SU-DHL-6 (cell line): Measurements from ENCODE around the gene AATF.

Experiments
- H2AFZ ChIP-seq: fragments of 200-600 bp; sonication (generic); 2 replicates; pipeline ENCODE4 v1.6.1; 2014; ENCODE audit warnings: low read depth, mild to moderate bottlenecking, moderate library complexity, mixed read lengths, antibody characterized with exemption, low read length; ENCODE audit not compliant: severe bottlenecking
- H3F3A ChIP-seq: fragments of 200-600 bp; shearing (Covaris generic); 2 replicates; pipeline ENCODE4 v1.6.0; 2016; ENCODE audit warnings: antibody characterized with exemption, mild to moderate bottlenecking; ENCODE audit not compliant: insufficient read depth
- H3K27ac ChIP-seq: fragments of 200-600 bp; sonication (generic); 2 replicates; pipeline ENCODE4 v1.5.1; 2016; ENCODE audit warnings: low read depth, mild to moderate bottlenecking, low read length, moderate library complexity, mixed read lengths
- H3K27me3 ChIP-seq: fragments of 200-600 bp; sonication (generic), shearing (Covaris generic); 2 replicates; pipeline ENCODE4 v1.6.0; 2014; ENCODE audit warnings: mild to moderate bottlenecking, low read length
- H3K36me3 ChIP-seq: fragments of 200-600 bp; sonication (generic); 2 replicates; pipeline ENCODE4 v1.6.1; 2014; ENCODE audit warnings: mild to moderate bottlenecking, low read length, mixed read lengths
- H3K4me2 ChIP-seq: fragments of 300-600, 200-600 bp; shearing (Covaris generic), sonication (generic); 2 replicates; pipeline ENCODE4 v1.6.0; 2014; ENCODE audit warnings: low read length, low read depth, mild to moderate bottlenecking; ENCODE audit not compliant: poor library complexity, severe bottlenecking
- H3K4me3 ChIP-seq: fragments of 200-600 bp; sonication (generic); 2 replicates; pipeline ENCODE4 v1.5.1; 2014; ENCODE audit warnings: antibody characterized with exemption, low read length, mild to moderate bottlenecking, mixed read lengths; ENCODE audit not compliant: insufficient read depth, poor library complexity, severe bottlenecking
- H3K79me2 ChIP-seq: fragments of 200-600 bp; sonication (generic); 2 replicates; pipeline ENCODE4 v1.6.1; 2014; ENCODE audit warnings: mild to moderate bottlenecking, low read length, moderate library complexity; ENCODE audit not compliant: insufficient read depth
- H3K9ac ChIP-seq: fragments of 200-600 bp; sonication (generic); 2 replicates; pipeline ENCODE4 v1.7.0; 2014; ENCODE audit warnings: mild to moderate bottlenecking, low read length
- H3K9me2 ChIP-seq: fragments of 200-600 bp; sonication (generic); replicated peaks from 2 replicates; pipeline ENCODE4 v1.6.1; 2014; ENCODE audit warnings: low read length; ENCODE audit not compliant: insufficient read depth
- H3K9me3 ChIP-seq: fragments of 200-600 bp; sonication (generic); 2 replicates; pipeline ENCODE4 v1.6.1; 2014; ENCODE audit warnings: low read length, mixed read lengths; ENCODE audit not compliant: insufficient read depth
- H4K20me1 ChIP-seq: fragments of 200-600 bp; sonication (generic); 2 replicates; pipeline ENCODE4 v1.6.1; 2014; ENCODE audit warnings: low read depth, mild to moderate bottlenecking, antibody characterized with exemption, low read length, moderate library complexity, mixed read lengths
- EZH2phosphoT487 ChIP-seq: fragments of 200-600 bp; sonication (generic), shearing (Covaris generic); conservative IDR thresholded peaks from 2 replicates; pipeline ENCODE4 v1.6.1; 2018; ENCODE audit warnings: mild to moderate bottlenecking, antibody characterized with exemption, low read length, moderate library complexity, mixed read lengths
- TF ChIP-seq, protein P1 (sequence below): fragments of 200-600 bp; sonication (generic); IDR thresholded peaks from one replicate; pipeline ENCODE4 v1.5.1; 2017; ENCODE audit warnings: antibody characterized with exemption, mild to moderate bottlenecking, low read length, moderate library complexity; ENCODE audit not compliant: insufficient read depth, poor library complexity, severe bottlenecking

The AATF gene

DNA sequence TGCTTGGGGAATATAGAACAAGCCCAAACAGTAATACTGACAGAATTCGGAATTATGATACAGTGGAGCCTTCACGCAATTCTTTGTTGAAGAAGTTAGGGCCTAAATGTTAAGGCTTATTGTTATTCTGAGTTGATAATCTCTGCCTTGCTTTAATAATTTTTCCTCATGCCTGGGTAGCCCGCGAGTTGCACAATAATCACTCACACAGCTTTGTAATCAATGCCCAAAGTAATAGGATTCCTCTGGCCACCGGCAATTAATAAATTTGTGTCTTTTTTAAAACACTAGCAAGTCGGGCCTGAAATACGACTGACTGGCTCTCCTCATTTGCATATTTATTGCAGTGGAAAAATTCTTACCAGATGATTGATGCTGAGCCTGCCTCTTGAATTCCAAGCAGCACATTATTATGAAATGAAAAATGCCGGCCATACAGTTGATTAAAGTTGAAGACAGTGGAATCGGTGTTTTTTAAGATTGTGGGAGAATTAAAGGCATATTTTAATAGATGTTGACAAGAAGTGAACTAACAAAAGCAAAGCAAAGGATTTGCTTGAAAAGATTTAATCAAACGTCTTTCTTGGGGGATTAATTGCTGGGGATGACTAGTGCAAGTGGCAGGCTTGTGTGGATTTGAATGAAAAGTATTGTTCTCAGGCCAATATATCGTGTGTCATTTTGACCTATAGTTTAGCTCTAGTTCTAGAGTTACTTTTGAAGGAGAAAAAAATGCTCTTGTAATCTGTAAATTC, 30.2 kb downstream of the AATF start:
- H3K79me2 ChIP-seq: peaks cover 90% of the 10 kb centered on the region
- peaks cover 17% of the 10 kb centered on the region; the same call in 1 of the 2 replicates for H3K36me3 ChIP-seq
- peaks cover 22% of the 10 kb centered on the region for H4K20me1 ChIP-seq
- H3K9me2 ChIP-seq: no peaks in the 10 kb centered on the region
- H3K4me3 ChIP-seq: no peak overlapping the region
- no peak overlapping the region for H3K27ac ChIP-seq
- H2AFZ ChIP-seq: no peak overlapping the region
- H3K27me3 ChIP-seq: no peaks in the 10 kb centered on the region
- TF ChIP-seq EZH2phosphoT487: no peak
- TF ChIP-seq, protein P1, sequence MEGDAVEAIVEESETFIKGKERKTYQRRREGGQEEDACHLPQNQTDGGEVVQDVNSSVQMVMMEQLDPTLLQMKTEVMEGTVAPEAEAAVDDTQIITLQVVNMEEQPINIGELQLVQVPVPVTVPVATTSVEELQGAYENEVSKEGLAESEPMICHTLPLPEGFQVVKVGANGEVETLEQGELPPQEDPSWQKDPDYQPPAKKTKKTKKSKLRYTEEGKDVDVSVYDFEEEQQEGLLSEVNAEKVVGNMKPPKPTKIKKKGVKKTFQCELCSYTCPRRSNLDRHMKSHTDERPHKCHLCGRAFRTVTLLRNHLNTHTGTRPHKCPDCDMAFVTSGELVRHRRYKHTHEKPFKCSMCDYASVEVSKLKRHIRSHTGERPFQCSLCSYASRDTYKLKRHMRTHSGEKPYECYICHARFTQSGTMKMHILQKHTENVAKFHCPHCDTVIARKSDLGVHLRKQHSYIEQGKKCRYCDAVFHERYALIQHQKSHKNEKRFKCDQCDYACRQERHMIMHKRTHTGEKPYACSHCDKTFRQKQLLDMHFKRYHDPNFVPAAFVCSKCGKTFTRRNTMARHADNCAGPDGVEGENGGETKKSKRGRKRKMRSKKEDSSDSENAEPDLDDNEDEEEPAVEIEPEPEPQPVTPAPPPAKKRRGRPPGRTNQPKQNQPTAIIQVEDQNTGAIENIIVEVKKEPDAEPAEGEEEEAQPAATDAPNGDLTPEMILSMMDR: no peak
- no peak overlapping the region for H3K4me2 ChIP-seq
- no peak overlapping the region for H3K9ac ChIP-seq
- no peaks in the 10 kb centered on the region for H3K9me3 ChIP-seq
- 0 out of 2 replicates have a peak, but pooled peaks cover 6% of the 10 kb centered on the region for H3F3A ChIP-seq

DNA sequence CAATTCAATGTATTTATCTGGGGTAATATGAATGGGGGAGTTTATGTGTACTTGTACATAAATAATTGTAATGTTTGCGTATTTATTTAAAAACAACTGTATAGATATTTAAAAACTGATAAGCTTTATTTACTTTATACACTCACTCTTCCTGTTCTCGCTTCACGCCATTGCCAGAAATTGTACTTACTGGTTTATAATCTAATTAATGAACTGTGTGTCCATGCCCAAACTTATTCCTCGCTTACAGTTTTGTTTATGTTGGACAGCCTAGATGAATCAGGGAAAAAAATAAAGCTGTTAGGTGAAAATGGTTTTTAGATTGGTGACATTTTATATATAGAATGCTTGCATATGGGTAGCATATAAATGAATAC, 30.8 kb downstream of the AATF start:
- H3K4me2 ChIP-seq: no peak overlapping the region
- H3K9ac ChIP-seq: no peak overlapping the region
- H3K79me2 ChIP-seq: peaks cover 86% of the 10 kb centered on the region
- H3F3A ChIP-seq: 0 out of 2 replicates have a peak, but pooled peaks cover 6% of the 10 kb centered on the region
- H3K9me2 ChIP-seq: no peaks in the 10 kb centered on the region
- H3K36me3 ChIP-seq: peaks cover 16% of the 10 kb centered on the region; the same call in 1 of the 2 replicates
- H3K9me3 ChIP-seq: no peaks in the 10 kb centered on the region
- no peaks in the 10 kb centered on the region for H3K27me3 ChIP-seq
- TF ChIP-seq, protein P1: no peak
- no peak for TF ChIP-seq EZH2phosphoT487
- H3K27ac ChIP-seq: no peak overlapping the region
- no peak overlapping the region for H3K4me3 ChIP-seq
- no peak overlapping the region for H2AFZ ChIP-seq
- H4K20me1 ChIP-seq: peaks cover 19% of the 10 kb centered on the region; the same call in 1 of the 2 replicates

- peaks cover 79% of the 10 kb centered on the region for H3K79me2 ChIP-seq
- H3F3A ChIP-seq: 0 out of 2 replicates have a peak, but pooled peaks cover 6% of the 10 kb centered on the region
- H3K4me2 ChIP-seq: no peak overlapping the region
- H3K27ac ChIP-seq: no peak overlapping the region
- H3K4me3 ChIP-seq: no peak overlapping the region
- no peak for TF ChIP-seq EZH2phosphoT487
- TF ChIP-seq, protein P1: no peak
- H3K36me3 ChIP-seq: peaks cover 12% of the 10 kb centered on the region; the same call in 1 of the 2 replicates
- no peak overlapping the region for H2AFZ ChIP-seq
- no peaks in the 10 kb centered on the region for H3K27me3 ChIP-seq
- H3K9me2 ChIP-seq: no peaks in the 10 kb centered on the region
- H3K9me3 ChIP-seq: no peaks in the 10 kb centered on the region
- H3K9ac ChIP-seq: no peak overlapping the region
- peaks cover 16% of the 10 kb centered on the region; the same call in 1 of the 2 replicates for H4K20me1 ChIP-seq
Observed at GRCh38 chr17:36980280-36980761, 31.6 kb downstream of the AATF start.
